ENCODE measurements around the gene ST6GALNAC6.
A peak's percentile ranks its signal among the peaks of the same experiment; 100 is the strongest.

ST6GALNAC6 gene

GRCh38 chr9:127913682-127914081 is 14.3 kb upstream of the ST6GALNAC6 start:
- H3K36me3 Mint-ChIP-seq: peaks cover 53% of the 10 kb centered on the region
- no peaks in the 10 kb centered on the region for H3K27me3 Mint-ChIP-seq
- peaks cover 73% of the 10 kb centered on the region for H3K4me1 Mint-ChIP-seq
- peak overlapping the region; percentile 94 for H3K27ac Mint-ChIP-seq
- H3K4me3 Mint-ChIP-seq: no peak overlapping the region
- ATAC-seq: no peak
- no peaks in the 10 kb centered on the region for H3K9me3 Mint-ChIP-seq

GRCh38 chr9:127912882-127913281 is 13.5 kb upstream of the ST6GALNAC6 start:
- H3K4me3 Mint-ChIP-seq: no peak overlapping the region
- peak overlapping the region; percentile 94 for H3K27ac Mint-ChIP-seq
- H3K27me3 Mint-ChIP-seq: no peaks in the 10 kb centered on the region
- no peaks in the 10 kb centered on the region for H3K9me3 Mint-ChIP-seq
- ATAC-seq: no peak
- H3K4me1 Mint-ChIP-seq: peaks cover 65% of the 10 kb centered on the region
- H3K36me3 Mint-ChIP-seq: peaks cover 59% of the 10 kb centered on the region

GRCh38 chr9:127912296-127912695 is 12.9 kb upstream of the ST6GALNAC6 start:
- H3K4me1 Mint-ChIP-seq: peaks cover 60% of the 10 kb centered on the region
- H3K27ac Mint-ChIP-seq: peak overlapping the region; percentile 94
- no peaks in the 10 kb centered on the region for H3K9me3 Mint-ChIP-seq

GRCh38 chr9:127910613-127911205 is 11.3 kb upstream of the ST6GALNAC6 start:
- no peaks in the 10 kb centered on the region for H3K27me3 Mint-ChIP-seq
- peaks cover 68% of the 10 kb centered on the region for H3K4me1 Mint-ChIP-seq
- ATAC-seq: no peak
- peak overlapping the region; percentile 59 for H3K4me3 Mint-ChIP-seq
- H3K27ac Mint-ChIP-seq: peak overlapping the region; percentile 94
- H3K36me3 Mint-ChIP-seq: peaks cover 59% of the 10 kb centered on the region
- no peaks in the 10 kb centered on the region for H3K9me3 Mint-ChIP-seq

More at GRCh38 chr9:127912296-127912695, 12.9 kb upstream of the ST6GALNAC6 start:
- Mint-ChIP-seq H3K27me3 (no peaks in the 10 kb centered on the region), H3K4me3 (no peak overlapping the region), H3K36me3 (peaks cover 59% of the 10 kb centered on the region)
- ATAC-seq: no peak

- no peak for ATAC-seq
- Mint-ChIP-seq H3K4me1 (peaks cover 68% of the 10 kb centered on the region), H3K9me3 (no peaks in the 10 kb centered on the region), H3K36me3 (peaks cover 59% of the 10 kb centered on the region), H3K4me3 (no peak overlapping the region), H3K27me3 (no peaks in the 10 kb centered on the region), H3K27ac (peak overlapping the region; percentile 94)
Observed at GRCh38 chr9:127909839-127910273, 10.5 kb upstream of the ST6GALNAC6 start.

- Mint-ChIP-seq H3K27ac (no peak overlapping the region), H3K9me3 (no peaks in the 10 kb centered on the region), H3K27me3 (no peaks in the 10 kb centered on the region), H3K36me3 (peaks cover 49% of the 10 kb centered on the region), H3K4me1 (peaks cover 69% of the 10 kb centered on the region), H3K4me3 (no peak overlapping the region)
- no peak for ATAC-seq
Observed at GRCh38 chr9:127908660-127908926, 9.2 kb upstream of the ST6GALNAC6 start.

- Mint-ChIP-seq H3K27me3 (no peaks in the 10 kb centered on the region), H3K4me3 (no peak overlapping the region), H3K9me3 (no peaks in the 10 kb centered on the region), H3K4me1 (peaks cover 73% of the 10 kb centered on the region), H3K36me3 (peaks cover 44% of the 10 kb centered on the region), H3K27ac (peak overlapping the region; percentile 99)
- ATAC-seq: no peak
Observed at GRCh38 chr9:127907867-127908659, 8.7 kb upstream of the ST6GALNAC6 start.

- peaks cover 69% of the 10 kb centered on the region for H3K4me1 Mint-ChIP-seq
- H3K27me3 Mint-ChIP-seq: no peaks in the 10 kb centered on the region
- peak overlapping the region; percentile 88 for H3K4me3 Mint-ChIP-seq
- H3K36me3 Mint-ChIP-seq: peaks cover 25% of the 10 kb centered on the region
- no peaks in the 10 kb centered on the region for H3K9me3 Mint-ChIP-seq
- peak; percentile 67 for ATAC-seq
- peak overlapping the region; percentile 99 for H3K27ac Mint-ChIP-seq
Observed at GRCh38 chr9:127905788-127906191, 6.4 kb upstream of the ST6GALNAC6 start.

- H3K4me1 Mint-ChIP-seq: peaks cover 66% of the 10 kb centered on the region
- H3K9me3 Mint-ChIP-seq: no peaks in the 10 kb centered on the region
- peak; percentile 62 for ATAC-seq
- H3K36me3 Mint-ChIP-seq: peaks cover 18% of the 10 kb centered on the region
- H3K27me3 Mint-ChIP-seq: no peaks in the 10 kb centered on the region
- H3K4me3 Mint-ChIP-seq: peak overlapping the region; percentile 88
- H3K27ac Mint-ChIP-seq: peak overlapping the region; percentile 99
Observed at GRCh38 chr9:127905004-127905728, 5.8 kb upstream of the ST6GALNAC6 start.

GRCh38 chr9:127904561-127905003 is 5.2 kb upstream of the ST6GALNAC6 start:
- H3K27ac Mint-ChIP-seq: peak overlapping the region; percentile 99
- no peaks in the 10 kb centered on the region for H3K27me3 Mint-ChIP-seq
- peak overlapping the region; percentile 88 for H3K4me3 Mint-ChIP-seq
- H3K9me3 Mint-ChIP-seq: no peaks in the 10 kb centered on the region
- ATAC-seq: peak; percentile 1
- H3K36me3 Mint-ChIP-seq: peaks cover 13% of the 10 kb centered on the region
- peaks cover 70% of the 10 kb centered on the region for H3K4me1 Mint-ChIP-seq

GRCh38 chr9:127903557-127904475 is 4.4 kb upstream of the ST6GALNAC6 start:
- H3K27ac Mint-ChIP-seq: peak overlapping the region; percentile 99
- peaks cover 70% of the 10 kb centered on the region for H3K4me1 Mint-ChIP-seq
- no peaks in the 10 kb centered on the region for H3K27me3 Mint-ChIP-seq
- no peaks in the 10 kb centered on the region for H3K9me3 Mint-ChIP-seq
- H3K36me3 Mint-ChIP-seq: peaks cover 10% of the 10 kb centered on the region
- peak; percentile 54 for ATAC-seq
- peak overlapping the region; percentile 88 for H3K4me3 Mint-ChIP-seq

GRCh38 chr9:127898433-127899127 is 823 bp downstream of the ST6GALNAC6 start:
- ATAC-seq: peak; percentile 29
- Mint-ChIP-seq H3K36me3 (peaks cover 42% of the 10 kb centered on the region), H3K27me3 (no peaks in the 10 kb centered on the region), H3K27ac (peak overlapping the region; percentile 85), H3K4me3 (peak overlapping the region; percentile 85), H3K9me3 (no peaks in the 10 kb centered on the region), H3K4me1 (peaks cover 58% of the 10 kb centered on the region)

GRCh38 chr9:127897193-127897692 is 2.2 kb downstream of the ST6GALNAC6 start:
- peak; percentile 39 for ATAC-seq
- H3K4me3 Mint-ChIP-seq: peak overlapping the region; percentile 29

More at GRCh38 chr9:127897193-127897692, 2.2 kb downstream of the ST6GALNAC6 start:
- Mint-ChIP-seq H3K36me3 (peaks cover 55% of the 10 kb centered on the region), H3K4me1 (peaks cover 54% of the 10 kb centered on the region), H3K9me3 (no peaks in the 10 kb centered on the region), H3K27me3 (no peaks in the 10 kb centered on the region), H3K27ac (no peak overlapping the region)
